Inflammatory macrophage treated with lipopolysaccharide for 1 hour (primary cell): ENCODE results near the gene FAM222A.

Experiments used
- DNase-seq, 2 donors: peaks; one replicate each; pipeline ENCODE4 v3.0.0-alpha.2; 2020 to 2022

FAM222A gene

GRCh38 chr12:109739747-109740693, 26.4 kb downstream of the FAM222A start:
- DNase-seq: no peak

DNA sequence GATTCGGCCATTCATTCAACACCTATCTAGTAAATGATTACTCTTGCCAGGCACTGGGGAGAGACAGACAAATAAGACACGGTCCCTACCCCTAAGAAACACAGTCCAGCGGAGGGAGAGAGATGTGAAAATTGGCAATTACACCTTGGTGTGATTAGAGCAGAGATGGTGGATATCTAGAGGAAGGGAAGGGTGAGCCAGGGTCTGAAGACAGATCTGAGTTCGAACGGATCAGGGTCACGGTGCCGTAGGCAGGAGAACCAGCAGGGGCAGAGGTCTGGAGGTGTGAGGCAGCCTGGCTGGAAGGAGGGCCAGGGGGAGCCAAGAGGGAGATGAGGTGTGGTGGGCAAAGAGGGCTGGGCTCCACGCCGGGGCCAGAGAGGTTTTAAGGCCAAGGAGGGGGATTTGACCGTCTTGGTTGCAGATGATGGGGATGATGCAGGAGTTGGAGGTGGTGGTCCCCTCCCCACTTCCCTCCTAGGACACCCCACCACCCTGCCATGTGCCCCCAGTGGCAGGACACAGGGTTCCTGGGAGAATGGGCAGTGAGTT, 27.1 kb downstream of the FAM222A start:
- no peak for DNase-seq

GRCh38 chr12:109741286-109741969, 27.8 kb downstream of the FAM222A start:
- DNase-seq: no peak

GRCh38 chr12:109741970-109742703, 28.5 kb downstream of the FAM222A start:
- DNase-seq: no peak

DNA sequence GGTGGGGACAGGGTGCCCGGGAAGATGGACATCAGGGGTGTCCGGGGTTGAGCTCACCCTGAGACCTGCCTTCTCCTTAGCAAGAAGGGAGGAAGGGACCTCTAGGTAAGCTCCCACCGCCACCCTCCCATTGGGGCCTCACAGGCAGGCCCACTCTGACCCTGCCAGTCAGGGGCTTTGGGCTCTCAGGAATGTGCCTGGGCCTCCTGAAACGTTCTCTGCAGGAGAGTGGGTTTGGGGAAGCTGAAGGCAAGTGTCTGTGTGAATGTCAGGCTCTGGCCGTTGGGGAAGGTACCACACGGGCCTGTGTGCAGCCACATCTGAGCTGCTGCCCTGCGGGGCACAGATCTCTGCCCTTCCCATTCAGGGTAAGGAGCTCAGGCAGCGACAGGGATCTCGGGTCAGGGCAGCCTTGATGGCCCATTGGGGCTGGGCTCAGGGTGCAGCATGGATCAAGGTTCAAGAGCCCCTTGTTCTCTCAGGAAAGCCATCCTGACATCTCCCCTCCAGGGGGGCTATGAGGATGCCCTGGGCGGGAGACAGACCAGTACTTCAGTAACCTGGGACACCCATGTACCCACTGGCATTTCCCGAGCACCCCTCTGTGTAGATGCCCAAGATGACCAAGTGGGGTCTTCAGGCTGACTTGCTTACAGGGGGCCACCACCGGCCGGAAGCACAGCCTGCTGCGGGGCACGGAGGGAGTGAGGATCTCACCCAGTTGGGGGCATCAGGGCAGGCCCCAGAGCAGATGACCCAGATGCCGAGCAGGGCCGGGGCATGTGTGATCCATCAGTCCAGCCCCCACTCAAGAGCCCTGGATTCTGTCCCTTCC, 29.7 kb downstream of the FAM222A start:
- no peak for DNase-seq

- no peak for DNase-seq
Measured at GRCh38 chr12:109744026-109744425, 30.4 kb downstream of the FAM222A start.

DNA sequence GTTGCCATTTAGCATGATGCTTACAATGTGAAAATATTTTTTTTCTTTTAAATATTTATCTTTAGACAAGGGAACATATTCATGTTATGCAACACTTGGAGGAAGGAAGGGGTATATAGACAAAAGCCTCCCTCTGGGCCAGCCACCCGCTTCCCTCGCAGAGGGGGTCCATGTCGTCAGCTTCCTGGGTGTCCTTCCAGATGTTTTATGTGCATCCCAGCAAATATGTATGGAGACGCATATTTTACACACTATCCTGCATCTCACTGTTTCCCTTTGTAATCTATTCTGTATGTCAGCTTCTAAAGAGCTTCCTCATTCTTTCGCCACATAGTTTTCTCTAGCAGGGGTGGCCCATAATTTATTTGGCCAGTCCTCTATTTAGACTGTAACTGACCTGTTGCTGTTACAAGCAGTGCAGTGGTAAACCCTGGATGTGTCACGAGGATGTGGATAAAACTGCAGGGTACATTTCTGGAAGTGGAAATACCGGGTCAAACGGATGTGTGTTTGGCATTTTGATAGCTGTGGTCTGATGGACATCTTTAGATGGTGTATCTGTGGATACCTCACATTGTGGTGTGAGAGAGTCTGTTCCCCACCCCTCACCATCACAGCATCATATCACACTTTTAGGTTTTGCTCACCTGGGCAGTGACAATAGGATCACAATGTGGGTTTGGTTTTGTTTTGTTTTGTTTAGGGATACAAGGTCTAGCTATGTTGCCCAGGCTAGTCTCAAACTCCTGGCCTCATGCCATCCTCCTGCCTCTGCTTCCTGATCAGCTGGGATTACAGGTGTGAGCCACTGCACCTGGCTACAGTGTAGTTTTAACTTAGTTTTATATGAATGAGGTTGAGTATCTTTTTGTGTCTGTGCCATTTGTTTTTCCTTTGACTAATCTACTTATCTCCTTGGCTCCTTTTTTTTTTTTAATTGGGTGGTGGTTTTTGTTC, 31.6 kb downstream of the FAM222A start:
- no peak for DNase-seq

- DNase-seq: no peak
Measured at GRCh38 chr12:109752117-109753053, 38.8 kb downstream of the FAM222A start.

DNA sequence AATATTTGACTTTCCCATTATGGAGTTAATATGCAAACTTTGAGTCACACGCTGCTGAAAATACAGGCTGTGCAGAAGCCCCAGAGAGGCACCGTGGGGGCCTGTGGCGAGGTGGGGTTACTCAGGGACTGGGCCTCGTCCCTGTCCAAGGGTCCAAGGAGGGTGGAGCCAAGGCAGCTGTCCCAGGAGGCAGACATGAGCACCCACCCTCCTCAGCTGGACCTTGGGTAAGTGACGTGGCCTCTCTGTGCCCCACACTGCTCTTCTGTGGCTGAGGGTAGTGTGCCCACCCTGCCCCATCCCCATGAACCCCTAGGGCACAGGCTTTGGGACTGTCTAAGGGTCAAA, 39.4 kb downstream of the FAM222A start:
- DNase-seq: no peak

DNA sequence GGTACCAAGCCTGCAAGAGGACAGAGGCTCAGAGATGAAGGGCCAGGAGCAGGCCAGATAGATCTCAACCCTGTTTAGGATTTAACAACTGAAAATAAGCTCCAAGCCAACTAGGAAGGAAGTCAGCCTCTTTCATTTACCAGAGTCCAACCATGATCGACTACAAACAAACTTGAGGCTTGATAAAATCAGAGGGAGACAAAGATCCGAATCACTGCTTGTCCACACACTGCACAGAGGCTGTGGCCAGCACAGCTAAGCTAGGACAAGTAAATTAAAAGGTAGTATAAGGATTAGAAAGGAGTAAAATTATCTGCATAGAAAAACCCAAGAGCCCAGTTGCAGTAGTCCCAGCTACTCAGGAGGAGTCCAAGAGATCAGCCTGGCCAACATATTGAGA, 40.3 kb downstream of the FAM222A start:
- no peak for DNase-seq

DNA sequence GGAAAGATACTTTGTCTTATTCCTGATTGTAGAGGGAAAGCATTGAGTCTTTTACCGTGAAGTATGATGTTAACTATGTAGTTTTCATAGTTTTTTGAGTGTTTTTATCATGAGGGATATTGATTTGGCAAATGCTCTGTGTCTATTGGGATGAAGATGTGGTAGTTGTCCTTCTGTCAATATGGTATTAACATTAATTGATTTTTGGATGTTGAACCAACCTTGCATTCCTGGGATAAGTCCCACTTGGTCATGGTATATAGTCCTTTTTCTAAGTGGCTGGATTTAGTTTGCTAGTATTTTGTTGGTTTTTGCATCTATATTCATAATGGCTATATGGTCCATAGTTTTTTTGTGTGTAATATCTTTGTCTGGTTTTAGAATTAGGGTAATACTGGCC, 42.8 kb downstream of the FAM222A start:
- DNase-seq: no peak

DNA sequence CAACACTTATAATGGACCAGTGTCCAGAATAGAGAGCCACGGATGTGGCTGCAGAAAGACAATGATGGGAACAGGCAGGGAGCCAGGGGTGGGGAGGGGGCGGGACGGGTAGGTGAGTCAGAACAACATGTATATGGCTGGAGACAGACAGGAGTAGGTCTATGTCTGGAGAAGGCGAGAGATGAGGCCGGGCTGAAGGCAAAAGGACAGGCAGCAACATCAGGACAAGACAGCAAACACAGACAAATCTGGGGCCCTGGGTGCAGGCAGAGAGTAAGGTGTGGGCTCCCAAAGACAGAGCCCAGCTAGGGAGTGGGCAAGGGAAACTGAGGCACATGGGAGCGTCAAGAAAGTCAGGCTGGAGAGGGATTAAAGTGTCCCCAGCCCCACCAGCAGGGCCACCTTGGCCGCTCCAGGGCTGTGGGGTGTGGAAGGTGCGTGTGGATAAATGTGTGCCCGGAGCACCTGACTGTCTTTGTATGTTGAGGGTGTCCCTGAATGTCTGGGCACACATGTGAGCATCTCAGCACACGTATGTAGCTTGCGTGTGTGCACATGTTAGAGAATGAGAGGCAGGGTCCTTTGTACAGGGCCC, 44.1 kb downstream of the FAM222A start:
- no peak for DNase-seq

- DNase-seq: no peak
Measured at GRCh38 chr12:109758426-109759420, 45.1 kb downstream of the FAM222A start.

DNA sequence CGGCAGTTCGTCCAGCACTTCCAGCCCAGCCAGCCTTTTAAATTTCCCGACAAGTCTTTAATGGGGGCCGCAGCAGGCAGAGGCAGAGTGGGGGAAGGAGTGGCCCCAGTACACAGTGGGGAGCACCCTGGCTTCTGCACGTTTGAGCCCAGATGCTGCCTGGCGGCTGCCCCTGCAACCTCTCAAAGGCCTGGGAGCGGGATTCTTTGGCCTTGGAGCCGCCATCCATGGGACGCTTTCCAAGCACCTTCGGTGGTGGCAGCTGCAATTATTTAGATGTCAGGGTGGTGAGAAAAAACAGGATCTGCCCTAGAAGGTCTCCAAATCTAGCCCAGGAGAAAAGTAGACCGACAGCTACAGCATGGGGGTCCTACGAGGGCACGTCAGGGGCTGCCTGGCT, 46.0 kb downstream of the FAM222A start:
- no peak for DNase-seq

DNA sequence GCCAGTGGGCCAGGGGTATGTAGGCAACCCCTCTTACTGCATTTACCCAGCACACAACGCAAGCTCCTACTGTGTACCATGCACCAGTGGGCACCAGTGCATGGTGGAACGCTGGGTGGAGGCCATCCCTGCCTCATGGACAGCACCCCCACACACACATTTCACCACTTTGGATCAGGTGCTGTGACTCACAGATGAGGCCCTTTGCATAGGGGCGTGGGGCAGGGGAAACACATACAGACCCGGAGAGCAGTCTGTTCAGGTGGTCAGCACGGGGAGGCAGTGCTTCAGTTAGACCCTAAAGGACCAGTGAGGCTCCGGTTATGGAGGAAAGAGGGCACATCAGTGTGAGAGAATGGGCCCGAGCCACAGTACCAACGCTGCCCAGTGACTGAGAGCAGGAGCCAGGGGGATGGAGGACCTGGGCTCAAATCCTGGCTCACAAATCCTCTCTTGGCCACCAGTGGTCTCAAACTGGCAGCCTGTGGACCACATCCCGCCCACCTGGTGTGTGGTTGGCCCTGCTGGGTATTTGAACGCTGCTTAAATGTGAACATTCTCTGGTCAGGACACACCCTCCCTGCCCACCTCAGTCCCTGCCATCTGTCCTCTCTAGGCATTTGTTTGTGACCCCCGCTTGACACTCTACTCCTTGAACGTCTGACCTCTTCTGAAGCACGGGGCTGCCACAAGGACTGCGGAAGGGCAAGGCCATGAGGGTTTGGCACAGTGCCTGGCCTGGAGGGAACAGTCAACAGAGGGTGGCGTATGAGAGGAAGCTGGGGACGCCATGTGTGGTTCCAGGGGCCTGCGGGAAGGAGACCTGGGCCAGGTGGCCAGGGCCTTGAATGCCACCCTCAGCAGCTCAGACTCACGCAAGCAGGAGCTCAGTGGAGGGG, 46.7 kb downstream of the FAM222A start:
- peak; percentile 21 to 51 for DNase-seq

- no peak for DNase-seq
Measured at GRCh38 chr12:109760930-109761921, 47.6 kb downstream of the FAM222A start.
